Measurements from ENCODE around the gene GMDS. TPM values are rescaled to one million over a fixed set of nuclear protein-coding genes. Genes with fewer than 3 reads are reported as not detected.

The GMDS gene
- polyA plus RNA-seq, 1 of the 3 experiments (the other 2 are of a cell fraction), result 12.3 TPM

DNA sequence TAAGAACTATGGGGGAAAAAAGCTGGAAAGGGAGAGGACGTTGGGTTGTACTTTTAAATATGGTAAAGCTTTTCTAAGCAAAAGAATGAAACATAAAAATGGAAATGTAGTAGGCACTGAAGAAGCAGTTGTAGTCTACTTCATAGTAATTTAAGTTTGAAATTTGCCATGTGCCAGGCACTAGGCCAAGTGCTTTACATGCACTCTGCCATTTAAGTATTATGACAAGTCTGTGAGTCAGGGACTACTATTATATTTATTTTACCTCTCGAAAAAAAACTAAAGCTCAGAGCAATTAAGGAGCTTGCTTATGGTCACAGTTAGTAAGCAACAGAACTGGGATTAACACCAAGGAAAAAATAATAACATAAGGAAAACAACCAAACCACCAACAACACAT lies 257.8 kb downstream of the GMDS start:
- WGBS (ENCODE audit: low lambda C conversion rate), result 19% methylated on average over 2 of the region's 2 CpGs
- no peak overlapping the region for H3K9ac ChIP-seq
- H2AFZ ChIP-seq (ENCODE audit: low read depth), result no peak overlapping the region
- peak overlapping the region; percentile 16 to 41; a peak in 2 of 4 replicates for H3K27ac ChIP-seq (ENCODE audit: low read depth in 2 of 2, low read length in 1 of 2)
- H4K20me1 ChIP-seq (ENCODE audit: insufficient read depth), result no peaks in the 10 kb centered on the region
- H3F3A ChIP-seq (replicated peaks; ENCODE audit: insufficient read depth), result no peaks in the 10 kb centered on the region
- H3K36me3 ChIP-seq (replicated peaks in 1 of 2; ENCODE audit: control insufficient read depth in 1 of 2, insufficient read depth in 2 of 2, low read length in 1 of 2), result no peaks in the 10 kb centered on the region
- ChIA-PET POLR2A (no interaction called here), CTCF (interaction anchor here (0.8 to 0.9 kb wide), 2 partner anchors 15 to 34 kb away, joined by 3 to 4 read pairs; no protein-coding TSS in a partner anchor)
- H3K4me3 ChIP-seq (ENCODE audit: low read depth in 2 of 2, low read length in 1 of 2), result no peak overlapping the region
- no peaks in the 10 kb centered on the region for H3K79me2 ChIP-seq (ENCODE audit: insufficient read depth)
- TF ChIP-seq MEF2A (IDR thresholded peaks at IDR 0.05; ENCODE audit: borderline replicate concordance, low read depth), result peak; percentile 39; the same call in 1 of the 2 replicates
- peak; percentile 28; the same call in 1 of the 2 replicates for TF ChIP-seq POLR2AphosphoS5 (IDR thresholded peaks at IDR 0.05; ENCODE audit: low read depth, low read length)
- peak in 1 of 2 experiments; percentile 67; a peak in 2 of 4 replicates for TF ChIP-seq EP300 (IDR thresholded peaks at IDR 0.05; ENCODE audit: borderline replicate concordance in 1 of 2, low read depth in 1 of 2, low read length in 1 of 2)
- peak; percentile 74; the same call in 1 of the 2 replicates for TF ChIP-seq FOSL2 (IDR thresholded peaks at IDR 0.05; ENCODE audit: borderline replicate concordance, low read depth)
- peak; percentile 64 for TF ChIP-seq JUND (IDR thresholded peaks at IDR 0.05)
- peak; percentile 90 for TF ChIP-seq NFIC (IDR thresholded peaks at IDR 0.05; ENCODE audit: borderline replicate concordance)
- no peak for TF ChIP-seq ZBTB33 (IDR thresholded peaks at IDR 0.05; ENCODE audit: borderline replicate concordance, low read depth)
- TF ChIP-seq, protein P1, sequence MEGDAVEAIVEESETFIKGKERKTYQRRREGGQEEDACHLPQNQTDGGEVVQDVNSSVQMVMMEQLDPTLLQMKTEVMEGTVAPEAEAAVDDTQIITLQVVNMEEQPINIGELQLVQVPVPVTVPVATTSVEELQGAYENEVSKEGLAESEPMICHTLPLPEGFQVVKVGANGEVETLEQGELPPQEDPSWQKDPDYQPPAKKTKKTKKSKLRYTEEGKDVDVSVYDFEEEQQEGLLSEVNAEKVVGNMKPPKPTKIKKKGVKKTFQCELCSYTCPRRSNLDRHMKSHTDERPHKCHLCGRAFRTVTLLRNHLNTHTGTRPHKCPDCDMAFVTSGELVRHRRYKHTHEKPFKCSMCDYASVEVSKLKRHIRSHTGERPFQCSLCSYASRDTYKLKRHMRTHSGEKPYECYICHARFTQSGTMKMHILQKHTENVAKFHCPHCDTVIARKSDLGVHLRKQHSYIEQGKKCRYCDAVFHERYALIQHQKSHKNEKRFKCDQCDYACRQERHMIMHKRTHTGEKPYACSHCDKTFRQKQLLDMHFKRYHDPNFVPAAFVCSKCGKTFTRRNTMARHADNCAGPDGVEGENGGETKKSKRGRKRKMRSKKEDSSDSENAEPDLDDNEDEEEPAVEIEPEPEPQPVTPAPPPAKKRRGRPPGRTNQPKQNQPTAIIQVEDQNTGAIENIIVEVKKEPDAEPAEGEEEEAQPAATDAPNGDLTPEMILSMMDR (IDR thresholded peaks at IDR 0.05), result no peak
- TF ChIP-seq MXI1 (IDR thresholded peaks at IDR 0.05; ENCODE audit: low read depth, low read length), result no peak
- peak; percentile 10; the same call in 1 of the 2 replicates for TF ChIP-seq USF1 (IDR thresholded peaks at IDR 0.05; ENCODE audit: borderline replicate concordance, low read depth)
- TF ChIP-seq SIN3A (IDR thresholded peaks at IDR 0.05; ENCODE audit: borderline replicate concordance, low read depth, low read length), result 0 out of 2 replicates have a peak, but pooled peaks have one; percentile 53
- TF ChIP-seq MAX (IDR thresholded peaks at IDR 0.05; ENCODE audit: low read depth), result peak; percentile 84; the same call in 1 of the 2 replicates
- TF ChIP-seq TCF12 (IDR thresholded peaks at IDR 0.05), result peak; percentile 91
- TF ChIP-seq, protein P2, sequence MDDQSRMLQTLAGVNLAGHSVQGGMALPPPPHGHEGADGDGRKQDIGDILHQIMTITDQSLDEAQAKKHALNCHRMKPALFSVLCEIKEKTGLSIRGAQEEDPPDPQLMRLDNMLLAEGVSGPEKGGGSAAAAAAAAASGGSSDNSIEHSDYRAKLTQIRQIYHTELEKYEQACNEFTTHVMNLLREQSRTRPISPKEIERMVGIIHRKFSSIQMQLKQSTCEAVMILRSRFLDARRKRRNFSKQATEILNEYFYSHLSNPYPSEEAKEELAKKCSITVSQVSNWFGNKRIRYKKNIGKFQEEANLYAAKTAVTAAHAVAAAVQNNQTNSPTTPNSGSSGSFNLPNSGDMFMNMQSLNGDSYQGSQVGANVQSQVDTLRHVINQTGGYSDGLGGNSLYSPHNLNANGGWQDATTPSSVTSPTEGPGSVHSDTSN (IDR thresholded peaks at IDR 0.05), result peak; percentile 84
- H3K4me1 ChIP-seq (ENCODE audit: control insufficient read depth in 1 of 2, insufficient read depth in 2 of 2, low read depth in 1 of 2, low read length in 1 of 2), result peaks cover 5 to 12% of the 10 kb centered on the region in 2 experiments
- DNase-seq, result no peak
- H3K27me3 ChIP-seq (ENCODE audit: insufficient read depth), result no peaks in the 10 kb centered on the region
- no peaks in the 10 kb centered on the region for H3K9me3 ChIP-seq
- no peaks in the 10 kb centered on the region for H3K9me2 ChIP-seq
- no peak overlapping the region for H3K4me2 ChIP-seq

Measured in SK-N-SH (cell line).